ENCODE data around the gene DNHD1.

Gene DNHD1

DNA sequence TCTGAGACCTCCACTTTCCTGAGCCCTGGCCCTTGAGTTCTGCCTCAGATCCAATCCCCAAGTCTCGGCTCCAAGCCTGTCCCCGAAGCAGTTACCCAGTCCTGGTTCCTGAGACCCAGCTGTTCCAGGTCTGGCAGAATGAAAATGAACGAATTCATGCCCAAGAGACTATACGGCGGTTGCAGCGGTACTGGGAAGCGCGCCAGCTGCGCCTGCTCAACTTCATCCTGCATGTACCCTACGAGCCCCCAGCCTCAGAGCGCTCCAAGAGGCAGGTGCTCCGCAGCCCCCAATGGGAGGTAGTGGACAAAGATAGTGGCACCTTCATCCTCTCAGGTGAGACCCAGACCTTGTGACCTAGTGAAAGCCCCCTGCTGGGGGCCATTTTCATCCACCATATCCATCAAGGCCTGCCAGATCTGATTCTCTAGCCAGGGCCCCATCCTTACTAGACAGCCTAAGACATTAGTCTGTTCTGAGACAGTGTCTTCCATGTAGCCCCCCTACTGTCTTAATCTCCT lies 42.7 kb downstream of the DNHD1 start:
- no peak overlapping the region for H3K27ac ChIP-seq
- TF ChIP-seq, protein P1, sequence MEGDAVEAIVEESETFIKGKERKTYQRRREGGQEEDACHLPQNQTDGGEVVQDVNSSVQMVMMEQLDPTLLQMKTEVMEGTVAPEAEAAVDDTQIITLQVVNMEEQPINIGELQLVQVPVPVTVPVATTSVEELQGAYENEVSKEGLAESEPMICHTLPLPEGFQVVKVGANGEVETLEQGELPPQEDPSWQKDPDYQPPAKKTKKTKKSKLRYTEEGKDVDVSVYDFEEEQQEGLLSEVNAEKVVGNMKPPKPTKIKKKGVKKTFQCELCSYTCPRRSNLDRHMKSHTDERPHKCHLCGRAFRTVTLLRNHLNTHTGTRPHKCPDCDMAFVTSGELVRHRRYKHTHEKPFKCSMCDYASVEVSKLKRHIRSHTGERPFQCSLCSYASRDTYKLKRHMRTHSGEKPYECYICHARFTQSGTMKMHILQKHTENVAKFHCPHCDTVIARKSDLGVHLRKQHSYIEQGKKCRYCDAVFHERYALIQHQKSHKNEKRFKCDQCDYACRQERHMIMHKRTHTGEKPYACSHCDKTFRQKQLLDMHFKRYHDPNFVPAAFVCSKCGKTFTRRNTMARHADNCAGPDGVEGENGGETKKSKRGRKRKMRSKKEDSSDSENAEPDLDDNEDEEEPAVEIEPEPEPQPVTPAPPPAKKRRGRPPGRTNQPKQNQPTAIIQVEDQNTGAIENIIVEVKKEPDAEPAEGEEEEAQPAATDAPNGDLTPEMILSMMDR (conservative IDR thresholded peaks at IDR 0.05) = no peak

DNA sequence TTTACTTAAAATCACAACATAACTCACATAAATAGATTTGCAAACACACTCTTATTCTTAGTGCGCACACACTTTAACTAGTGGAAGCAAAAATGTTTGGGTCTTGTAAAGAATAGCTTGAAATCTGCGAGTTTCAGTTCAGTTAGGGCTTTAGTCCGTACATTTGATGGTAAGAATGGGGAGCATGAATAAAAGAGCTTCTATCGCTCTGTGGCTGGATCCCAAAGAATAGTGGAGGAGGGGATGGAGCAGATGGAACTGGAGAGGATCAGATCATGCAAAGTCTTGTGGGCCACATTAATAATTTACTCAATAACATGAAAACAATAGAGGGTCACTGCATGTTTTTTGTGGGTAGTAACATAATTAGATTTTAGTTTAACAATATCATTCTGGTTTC lies 44.3 kb downstream of the DNHD1 start:
- TF ChIP-seq, protein P1 (conservative IDR thresholded peaks at IDR 0.05) = no peak

GRCh38 chr11:6542727-6543126 lies 45.6 kb downstream of the DNHD1 start:
- H3K27ac ChIP-seq = no peak overlapping the region
- TF ChIP-seq, protein P1 (conservative IDR thresholded peaks at IDR 0.05) = no peak

More for the DNA sequence above, 44.3 kb downstream of the DNHD1 start:
- H3K27ac ChIP-seq = no peak overlapping the region

DNA sequence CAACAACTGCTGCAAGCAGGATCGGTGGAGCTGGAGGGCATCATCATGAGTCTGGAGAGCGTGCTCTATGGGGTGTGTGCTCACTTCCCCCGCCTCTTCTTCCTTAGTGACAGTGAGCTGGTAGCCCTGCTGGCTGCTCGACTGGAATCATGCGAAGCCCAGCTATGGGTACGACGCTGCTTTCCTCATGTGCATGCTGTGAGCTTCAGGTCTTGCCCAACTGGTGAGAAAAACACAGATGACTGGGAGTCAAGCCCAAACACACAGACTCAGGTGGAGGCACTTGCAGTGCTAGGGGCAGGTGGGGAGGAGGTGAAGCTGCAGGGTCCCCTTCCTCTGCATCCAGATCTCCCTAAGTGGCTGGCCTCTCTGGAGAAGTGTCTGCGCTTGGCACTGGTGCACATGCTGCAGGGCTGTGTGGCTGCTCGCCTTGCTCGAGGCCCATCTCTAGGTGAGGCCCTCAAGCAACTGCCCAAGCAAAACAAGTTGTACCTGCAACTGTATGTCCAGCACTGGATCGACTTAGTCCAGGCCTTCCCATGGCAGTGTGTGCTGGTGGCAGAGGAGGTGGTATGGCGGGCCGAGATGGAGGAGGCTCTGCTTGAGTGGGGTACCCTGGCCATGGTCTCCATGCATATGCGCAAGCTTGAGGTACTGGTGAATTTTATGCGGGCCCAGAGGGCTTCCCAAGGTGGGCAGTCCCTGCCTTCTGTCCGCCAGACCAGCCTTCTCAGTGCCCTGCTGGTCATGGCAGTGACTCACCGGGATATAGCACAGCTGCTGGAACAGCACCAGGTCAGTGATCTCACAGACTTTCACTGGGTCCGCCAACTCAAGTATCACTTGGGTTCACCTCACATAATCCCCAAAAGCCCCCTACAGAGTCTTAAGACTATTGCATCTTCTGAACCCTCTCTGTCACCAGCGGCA lies 48.1 kb downstream of the DNHD1 start:
- TF ChIP-seq, protein P1 (conservative IDR thresholded peaks at IDR 0.05) = no peak
- no peak overlapping the region for H3K27ac ChIP-seq

DNA sequence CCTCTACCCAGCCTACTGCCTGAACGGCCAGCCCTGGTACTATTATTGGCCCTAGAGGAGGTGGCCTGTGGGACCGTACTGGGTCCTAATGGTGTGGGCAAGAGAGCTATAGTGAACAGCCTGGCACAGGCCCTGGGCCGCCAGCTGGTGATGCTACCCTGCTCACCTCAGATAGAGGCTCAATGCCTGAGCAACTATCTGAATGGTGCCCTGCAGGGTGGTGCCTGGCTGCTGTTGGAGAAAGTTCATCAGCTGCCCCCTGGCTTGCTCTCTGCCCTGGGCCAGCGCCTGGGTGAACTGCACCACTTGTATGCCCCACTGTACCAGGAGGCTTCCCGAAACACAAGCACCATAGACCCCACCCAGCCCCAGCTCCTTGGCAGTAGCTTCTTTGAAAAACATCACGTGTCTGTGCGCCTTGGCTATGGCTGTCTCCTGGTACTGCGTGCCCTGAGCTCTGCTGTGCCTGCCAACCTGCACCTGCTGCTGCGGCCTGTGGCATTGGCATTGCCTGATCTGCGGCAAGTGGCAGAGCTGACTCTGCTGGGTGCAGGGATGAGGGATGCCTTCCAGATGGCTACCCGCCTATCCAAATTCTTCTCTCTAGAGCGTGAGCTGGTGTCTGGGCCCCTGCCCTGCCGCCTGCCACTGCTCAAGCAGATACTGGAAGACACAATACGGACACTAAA lies 49.0 kb downstream of the DNHD1 start:
- no peak overlapping the region for H3K27ac ChIP-seq
- TF ChIP-seq, protein P1 (conservative IDR thresholded peaks at IDR 0.05) = no peak

DNA sequence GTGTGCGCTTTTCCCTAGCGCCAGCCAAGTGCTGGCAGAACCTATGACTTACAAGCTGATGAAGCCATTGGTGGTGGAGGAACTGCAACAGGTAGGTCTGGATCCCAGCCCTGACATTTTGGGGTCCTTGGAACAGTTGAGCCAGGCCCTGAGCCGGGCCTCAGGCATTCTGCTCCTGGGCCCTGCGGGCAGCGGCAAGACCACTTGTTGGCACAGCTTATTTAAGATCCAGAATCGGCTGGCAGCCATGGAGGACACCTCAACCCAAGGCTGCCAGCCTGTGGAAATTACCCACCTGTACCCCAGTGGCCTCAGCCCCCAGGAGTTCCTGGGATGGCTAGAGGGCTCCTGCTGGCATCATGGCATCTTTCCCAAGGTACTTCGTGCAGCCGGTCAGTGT lies 49.7 kb downstream of the DNHD1 start:
- TF ChIP-seq, protein P1 (conservative IDR thresholded peaks at IDR 0.05) = no peak
- no peak overlapping the region for H3K27ac ChIP-seq

DNA sequence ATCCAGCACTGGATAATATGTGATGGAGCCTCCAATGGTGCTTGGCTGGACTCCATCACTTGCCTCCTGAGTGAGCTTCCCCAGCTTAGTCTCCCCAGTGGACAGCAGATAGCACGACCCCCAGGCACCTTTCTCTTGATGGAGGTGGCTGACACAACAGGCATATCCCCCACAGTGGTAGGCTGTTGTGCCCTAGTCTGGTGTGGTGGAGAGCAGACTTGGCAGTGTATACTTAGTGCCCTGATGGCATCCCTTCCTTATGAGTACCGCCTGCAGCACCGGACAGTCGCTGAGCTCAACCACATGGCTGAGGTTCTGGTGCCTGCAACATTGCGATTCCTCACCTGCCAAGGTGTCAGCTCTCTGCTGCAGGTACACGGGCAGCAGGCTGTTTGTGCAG lies 50.1 kb downstream of the DNHD1 start:
- TF ChIP-seq, protein P1 (conservative IDR thresholded peaks at IDR 0.05) = no peak
- no peak overlapping the region for H3K27ac ChIP-seq
